ENCODE measurements around the gene PTPN5.
A peak's percentile ranks its signal among the peaks of the same experiment; 100 is the strongest.

The PTPN5 gene

DNA sequence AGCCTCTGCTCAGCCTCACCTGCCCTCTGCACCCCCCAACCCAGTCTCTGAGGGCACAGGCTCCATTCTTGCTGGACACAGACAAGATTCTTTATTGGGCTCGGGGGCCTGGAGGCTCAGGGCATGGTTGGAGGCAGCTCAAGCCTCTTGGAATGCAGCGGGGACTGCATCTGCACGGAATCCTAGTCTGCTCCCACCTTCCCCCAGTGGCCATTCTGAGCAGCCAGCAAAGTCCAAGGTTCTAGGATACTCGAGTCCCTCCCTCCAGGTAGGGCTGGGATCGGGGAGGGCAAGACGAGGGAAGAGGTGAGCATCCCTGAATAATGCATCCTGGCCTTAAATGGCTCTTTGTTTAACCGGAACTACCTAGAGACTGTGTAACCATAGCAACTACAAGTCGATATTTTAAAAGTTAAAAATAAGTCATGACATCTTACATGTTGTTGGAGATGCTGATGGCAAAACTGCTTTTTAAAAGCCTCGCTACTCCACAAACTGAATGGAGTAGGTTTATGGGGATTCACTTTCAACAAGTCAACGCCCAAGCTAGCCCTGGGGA, 54.9 kb downstream of the PTPN5 start:
- no peak for DNase-seq

DNA sequence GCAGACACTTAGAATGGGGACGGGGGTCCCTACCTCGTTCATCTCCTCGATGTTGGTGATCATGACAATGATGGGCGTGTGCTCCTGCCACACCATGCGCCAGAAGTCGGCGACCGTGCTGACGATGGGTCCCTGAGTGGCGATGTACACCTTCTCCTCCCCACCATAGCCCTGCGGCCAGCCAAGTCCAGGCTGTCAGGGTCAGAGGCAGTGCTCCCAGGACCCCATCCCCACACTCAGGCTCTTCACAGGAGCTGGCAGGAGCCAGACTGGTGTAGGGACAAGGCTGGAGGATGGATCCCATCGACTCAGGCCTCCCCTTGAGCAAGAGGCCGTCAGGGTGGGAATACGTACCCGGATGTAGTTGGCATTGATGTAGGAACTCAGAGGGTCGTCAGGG, 58.4 kb downstream of the PTPN5 start:
- DNase-seq = no peak

DNA sequence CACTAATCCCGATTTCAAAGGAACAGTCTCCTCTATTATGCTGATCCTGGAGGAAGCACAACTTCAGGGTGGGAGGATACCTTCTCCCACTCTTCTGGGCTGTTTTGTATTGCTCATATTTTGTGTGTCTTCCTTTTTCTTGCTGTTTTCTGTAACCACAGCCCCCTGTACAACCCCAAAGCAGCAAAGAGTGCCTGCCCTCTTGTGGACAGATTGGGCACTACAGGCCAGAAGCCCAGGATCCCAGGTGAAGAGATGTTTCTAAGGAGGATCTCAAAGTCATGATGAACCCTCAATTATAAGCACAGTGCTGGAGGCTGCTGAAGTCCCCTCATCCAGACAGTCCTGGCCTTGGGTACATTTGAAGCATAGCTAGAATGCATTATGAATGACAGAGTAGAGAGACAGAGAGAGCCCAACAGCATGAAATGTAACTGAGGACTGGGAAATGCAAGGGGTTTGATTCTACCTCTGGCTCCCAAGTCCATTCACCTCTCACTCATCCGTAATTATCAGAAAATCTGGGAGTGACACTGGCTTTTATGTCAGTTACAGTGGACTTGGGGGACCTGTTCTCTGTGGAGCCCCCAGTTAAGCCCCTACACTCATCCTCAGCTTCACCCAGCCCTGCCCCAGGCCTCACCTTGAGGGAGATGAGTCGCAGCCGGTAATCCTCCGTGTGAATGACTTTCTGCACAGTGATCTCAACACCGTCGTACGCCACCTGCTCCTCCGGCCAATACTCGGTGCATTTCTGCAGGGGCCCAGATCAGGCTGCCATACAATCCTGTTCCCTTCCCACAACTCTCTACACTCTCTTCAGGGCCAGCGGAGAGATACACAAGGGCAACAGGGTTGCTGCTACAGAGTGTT, 59.4 kb downstream of the PTPN5 start:
- peak; percentile 67 to 72 for DNase-seq

DNA sequence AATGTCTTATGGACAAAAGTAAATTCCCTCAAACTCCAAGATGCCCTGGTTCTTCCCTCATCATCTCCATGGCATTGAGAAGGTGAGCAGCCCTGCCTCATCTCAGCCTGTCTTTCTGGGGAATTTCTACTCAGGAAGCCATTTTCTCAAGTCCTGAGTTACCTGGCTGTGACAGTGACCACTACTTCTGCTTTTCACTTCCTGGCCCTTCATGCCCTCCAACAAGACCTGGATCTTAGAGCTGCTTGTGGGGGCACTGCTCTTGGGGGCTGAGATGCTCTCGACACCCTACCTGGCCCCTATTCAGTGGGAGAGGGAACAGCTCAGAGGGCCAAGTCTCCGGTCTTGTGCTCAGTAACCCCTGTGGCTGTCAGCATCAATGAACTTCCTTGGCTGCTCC, 60.2 kb downstream of the PTPN5 start:
- no peak for DNase-seq

DNA sequence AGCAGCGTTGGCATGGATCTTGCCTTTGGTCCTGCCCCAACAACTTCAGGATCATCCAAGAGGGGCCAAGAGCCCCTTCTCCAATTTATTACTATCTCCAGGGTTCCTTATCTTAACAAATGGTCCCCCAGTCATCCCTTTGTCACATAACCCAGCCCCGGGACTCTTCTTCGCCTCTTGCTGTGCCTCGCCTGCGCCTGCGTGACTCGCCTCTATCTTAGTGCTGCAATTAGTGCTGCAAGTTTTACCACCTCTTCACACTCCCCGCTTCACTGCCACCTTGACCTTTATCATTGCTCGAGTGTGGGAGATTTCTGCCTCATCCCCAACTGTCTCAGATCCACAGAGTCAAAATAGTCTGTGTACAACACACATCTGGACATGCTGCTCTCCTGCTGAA, 61.6 kb downstream of the PTPN5 start:
- no peak for DNase-seq

DNA sequence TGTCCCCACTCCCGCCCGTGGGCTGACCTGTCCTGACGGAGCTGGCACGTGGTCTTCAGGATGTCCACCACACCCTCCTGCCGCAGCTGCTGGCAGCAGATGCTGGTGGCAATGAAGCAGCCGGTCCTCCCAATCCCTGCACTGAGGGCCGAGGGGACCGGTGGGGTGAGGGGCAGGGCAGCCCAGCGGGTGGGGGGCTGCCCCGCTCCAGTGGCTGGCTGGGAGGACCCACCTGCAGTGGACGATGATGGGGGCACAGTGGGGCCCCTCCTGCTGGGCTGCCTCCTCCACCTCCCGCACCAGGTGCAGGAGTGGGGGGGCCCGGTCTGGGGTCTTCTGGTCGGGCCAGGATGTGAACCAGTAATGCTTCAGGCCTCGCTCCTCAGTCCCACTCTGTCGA, 62.2 kb downstream of the PTPN5 start:
- DNase-seq = no peak

DNA sequence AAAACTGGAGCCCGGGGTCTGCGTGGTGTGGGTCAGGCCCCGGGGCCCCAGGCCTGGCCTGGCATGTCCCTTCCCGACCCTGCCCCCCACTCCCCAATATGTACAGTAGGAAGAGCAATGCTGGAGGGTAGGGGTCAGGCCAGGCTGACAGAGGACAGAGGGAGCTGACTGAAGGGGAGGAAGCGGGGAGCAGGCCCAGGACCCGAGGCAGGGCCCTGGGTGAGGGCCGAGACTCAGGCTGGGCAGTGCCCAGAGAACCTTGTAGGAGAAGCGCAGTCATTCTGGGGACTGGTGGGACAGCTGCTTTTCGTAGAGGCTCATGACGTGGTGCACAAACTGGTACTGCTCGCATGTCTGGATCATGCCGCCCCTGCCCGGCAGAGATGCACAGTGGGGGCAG, 62.9 kb downstream of the PTPN5 start:
- no peak for DNase-seq

DNA sequence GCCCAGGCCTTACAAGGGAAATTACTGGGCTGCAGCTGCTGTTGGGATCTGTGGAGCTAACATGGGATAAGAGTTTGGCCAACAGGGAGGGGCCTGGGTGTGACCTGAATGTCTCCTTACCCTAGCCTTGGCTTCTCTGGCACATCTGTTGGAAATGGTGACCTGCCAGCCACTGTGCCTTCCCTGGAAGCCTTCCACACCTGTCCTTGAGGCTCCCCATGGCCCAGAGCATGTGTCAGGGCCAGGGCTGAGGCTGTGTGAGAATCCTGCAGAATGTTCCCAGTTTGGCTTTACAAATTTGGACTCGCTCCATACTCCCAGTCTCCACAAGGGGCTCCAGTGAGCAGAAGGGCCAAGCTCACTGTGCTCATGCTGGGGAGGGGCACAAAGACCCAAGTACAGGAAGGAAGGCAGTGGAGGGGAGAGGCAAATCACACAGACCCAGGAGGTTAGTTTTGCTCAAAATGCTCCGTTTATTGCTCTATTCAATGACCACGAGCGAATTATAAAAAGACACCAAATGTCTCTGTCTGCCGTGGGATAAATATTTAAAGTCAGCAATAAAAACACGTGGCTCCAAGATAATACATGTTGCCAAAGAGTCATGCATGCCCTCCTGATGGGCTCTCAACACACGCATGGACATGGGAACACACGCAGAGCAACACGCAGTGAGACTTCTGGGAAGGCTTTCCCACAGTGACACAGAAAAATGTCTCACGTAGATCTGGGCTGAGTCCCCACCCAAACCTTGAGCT, 63.9 kb downstream of the PTPN5 start:
- DNase-seq = peak; percentile 50 to 61

DNA sequence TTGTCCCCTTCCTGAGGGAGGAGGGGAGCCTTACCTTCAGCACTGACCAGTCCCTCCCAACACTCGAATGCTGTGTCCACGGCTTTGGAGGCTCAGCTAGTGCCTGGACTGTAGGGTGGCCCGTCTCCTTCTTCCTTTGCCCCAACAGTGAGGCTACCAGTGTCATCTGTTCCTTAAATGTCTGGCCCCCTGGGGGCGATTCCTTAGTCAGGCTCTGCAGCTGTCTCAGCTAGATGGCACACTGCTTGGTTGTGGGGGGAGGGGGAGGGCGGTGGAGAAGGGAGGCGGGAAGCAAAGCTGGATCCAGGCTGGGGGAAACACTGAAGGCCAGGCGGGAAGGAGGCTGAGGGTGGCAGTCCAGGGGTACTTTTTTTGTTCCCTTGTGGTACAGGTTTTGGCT, 65.6 kb downstream of the PTPN5 start, which contains the start of gene IGSF22:
Gene IGSF22, minus strand, starts transcription at position 149 of the 400 bp plus-strand sequence. CDS start 1,952 bp downstream, outside the sequence.
- DNase-seq = no peak

DNA sequence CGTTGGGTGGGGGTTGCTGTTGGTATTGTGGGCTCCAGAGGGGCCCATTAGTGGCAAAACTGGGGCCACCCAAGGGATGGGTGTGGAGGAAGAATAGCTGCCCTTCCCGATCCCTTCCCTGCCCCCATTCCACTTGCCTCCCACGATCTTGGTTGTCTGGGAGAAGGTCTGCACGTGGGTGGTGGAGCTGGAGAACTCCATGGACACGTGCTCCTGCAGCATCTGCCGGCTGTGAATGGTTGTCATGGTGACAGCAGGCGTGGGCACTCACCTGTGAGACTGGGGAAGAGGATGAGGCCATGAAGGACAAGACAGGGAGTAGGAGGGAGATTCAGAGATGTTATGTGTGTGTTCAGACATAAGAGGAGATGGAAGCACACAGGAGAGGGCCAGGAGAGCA, 67.6 kb downstream of the PTPN5 start:
- DNase-seq = no peak

DNA sequence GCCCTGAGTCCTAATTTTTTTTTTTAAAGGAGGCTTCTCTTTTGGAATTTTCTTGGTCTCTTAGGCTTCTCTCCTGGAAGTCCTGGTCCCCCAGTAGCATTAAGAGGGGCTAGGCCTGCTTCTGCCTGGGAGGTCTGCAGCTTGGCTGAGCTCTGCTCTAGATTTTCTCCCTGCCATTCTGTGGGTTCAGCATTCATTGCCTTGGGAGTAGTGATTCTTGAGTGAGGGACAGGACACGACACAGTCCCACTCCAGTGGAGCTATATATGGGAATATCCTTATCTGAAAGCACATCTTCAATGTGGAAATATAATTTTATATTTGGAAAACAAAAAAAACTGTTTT, 69.3 kb downstream of the PTPN5 start:
- no peak for DNase-seq

DNA sequence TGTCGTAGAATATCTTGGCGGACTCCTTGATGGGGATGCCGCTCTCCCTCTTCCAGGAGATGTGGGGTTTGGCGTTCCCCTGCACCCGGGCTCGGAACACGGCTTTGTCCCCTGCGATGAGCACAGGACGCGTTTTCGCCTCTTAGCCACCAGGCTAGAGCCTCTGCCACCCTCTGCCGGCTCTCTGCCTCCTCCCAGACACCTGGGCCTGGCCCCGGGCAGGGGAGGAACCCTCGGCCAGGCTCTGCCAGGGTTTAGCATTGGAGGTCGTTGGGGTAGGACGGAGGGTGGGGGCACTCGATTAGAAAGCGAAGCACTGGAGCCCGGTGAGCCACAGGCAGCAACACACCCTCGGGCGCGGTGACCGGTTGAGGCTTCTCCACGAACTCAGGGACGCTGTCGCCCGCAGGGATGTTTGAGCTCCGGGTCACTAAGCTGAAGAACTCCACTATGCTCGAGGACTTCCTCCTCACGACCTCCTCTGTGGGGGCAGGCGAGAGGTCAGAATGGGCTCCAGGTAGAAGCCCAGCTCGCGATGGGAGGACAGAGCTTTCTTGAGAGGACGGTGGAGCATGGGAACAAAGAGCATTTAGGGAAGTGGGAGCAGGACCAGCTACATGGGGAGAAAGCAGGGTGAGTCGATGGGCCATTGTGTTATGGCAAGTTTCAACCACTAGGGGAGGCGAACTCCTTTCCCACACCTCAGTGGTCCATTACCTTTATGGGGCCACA, 69.9 kb downstream of the PTPN5 start:
- DNase-seq = peak; percentile 50 to 65

DNA sequence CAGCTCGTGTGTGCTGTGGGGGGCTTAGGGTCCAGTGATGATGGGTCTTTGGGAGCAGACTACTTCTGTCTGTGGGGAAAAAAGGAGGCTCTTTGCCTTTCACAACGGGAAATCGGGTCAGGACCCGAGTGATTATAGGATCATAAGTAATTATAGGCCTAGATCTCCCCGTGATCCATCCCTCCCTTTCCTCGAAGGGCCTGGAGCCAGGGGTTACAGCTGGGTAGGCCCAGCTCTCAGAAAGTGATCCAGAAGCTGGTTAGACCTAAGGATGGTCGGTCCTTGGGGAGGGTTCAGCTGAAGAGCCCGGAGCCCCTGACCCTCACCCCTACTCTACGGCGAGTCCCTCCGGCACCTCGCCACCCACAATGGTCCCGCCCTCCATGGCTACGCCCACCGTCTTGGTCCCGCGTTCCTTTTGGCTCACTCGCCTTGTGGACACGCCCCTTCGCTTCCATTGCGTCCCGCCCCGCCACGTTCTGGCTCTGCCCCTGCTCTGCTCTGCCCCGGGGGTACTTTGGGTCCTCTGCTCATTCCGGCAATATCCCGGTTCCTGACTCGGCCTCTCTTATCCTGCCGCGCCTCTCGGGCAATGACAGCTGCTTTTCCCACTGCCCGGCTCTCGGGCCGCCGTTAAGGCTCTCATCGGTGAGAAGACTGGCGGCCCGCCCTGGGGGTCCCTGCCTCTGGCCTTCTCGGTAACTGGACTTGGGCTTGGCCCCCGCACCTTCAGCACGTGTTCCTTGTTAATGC, 70.6 kb downstream of the PTPN5 start:
- peak; percentile 85 to 88 for DNase-seq

DNA sequence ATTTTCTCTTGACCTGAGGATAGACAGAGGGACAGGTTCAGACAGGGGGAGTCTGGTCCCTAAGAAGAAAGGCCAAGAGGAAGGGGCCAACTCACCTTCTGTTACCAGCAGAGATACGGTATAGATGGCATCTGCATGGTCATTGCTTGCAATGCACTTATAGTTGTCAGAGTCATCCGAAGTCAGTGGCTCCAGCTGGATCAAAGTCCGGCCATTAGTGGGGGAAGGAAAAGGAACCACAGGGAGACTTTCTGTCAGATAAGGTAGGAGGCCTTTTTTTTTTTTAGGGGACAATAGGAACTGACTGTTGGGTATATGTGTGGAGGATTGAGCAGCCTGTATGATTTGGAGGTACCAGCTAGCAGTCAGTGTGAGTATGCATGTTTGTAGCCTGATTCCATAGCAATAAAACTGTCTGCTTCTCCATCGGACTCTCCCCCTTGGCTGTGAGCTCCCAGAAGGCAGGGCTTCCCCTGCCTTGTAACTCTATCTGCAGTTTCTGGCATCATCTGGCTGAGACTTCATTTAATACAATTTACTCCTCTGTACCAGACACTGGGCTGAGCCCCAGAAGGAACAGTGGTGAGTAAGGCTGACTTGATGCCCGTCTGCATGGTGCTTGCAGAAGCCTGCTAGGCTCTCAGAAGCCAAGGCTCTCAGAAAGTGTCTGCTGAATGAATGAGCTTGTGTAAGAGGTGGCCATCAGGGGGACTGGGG, 71.3 kb downstream of the PTPN5 start:
- no peak for DNase-seq

DNA sequence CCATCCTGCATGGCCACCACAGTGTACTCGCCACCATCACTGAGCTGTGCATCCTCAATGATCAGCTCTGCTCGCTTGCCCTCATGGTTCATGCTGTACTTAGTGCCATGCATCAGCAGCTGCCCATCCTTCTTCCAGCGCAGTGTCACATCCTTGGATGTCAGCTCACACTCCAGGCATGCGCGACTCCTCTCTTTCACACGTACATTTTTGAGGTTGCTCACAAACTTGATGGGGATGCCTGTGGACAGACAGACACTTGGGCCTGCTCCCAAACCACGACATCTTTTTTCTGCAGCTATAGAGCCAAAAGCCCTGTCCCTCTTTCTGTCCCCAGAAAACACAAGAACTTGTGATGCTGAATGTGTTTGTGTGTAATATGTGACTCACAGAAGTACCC, 76.1 kb downstream of the PTPN5 start:
- no peak for DNase-seq

DNA sequence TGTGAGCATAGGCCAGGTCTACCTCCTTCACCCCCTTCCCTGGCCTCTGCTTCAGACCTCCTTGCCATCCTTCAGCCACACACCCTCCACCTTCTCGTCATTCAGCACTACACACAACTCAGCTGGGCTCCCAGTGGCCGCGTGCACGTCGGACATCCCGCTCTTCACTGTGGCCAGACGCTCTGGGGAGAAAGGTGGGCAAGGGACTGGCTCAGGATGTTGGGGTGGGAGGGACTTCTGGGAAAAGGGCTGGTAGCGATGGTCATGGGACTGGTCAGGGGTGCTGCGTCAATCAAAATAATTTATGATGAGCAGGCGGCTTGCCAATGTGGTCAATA, 77.2 kb downstream of the PTPN5 start:
- DNase-seq = no peak

DNA sequence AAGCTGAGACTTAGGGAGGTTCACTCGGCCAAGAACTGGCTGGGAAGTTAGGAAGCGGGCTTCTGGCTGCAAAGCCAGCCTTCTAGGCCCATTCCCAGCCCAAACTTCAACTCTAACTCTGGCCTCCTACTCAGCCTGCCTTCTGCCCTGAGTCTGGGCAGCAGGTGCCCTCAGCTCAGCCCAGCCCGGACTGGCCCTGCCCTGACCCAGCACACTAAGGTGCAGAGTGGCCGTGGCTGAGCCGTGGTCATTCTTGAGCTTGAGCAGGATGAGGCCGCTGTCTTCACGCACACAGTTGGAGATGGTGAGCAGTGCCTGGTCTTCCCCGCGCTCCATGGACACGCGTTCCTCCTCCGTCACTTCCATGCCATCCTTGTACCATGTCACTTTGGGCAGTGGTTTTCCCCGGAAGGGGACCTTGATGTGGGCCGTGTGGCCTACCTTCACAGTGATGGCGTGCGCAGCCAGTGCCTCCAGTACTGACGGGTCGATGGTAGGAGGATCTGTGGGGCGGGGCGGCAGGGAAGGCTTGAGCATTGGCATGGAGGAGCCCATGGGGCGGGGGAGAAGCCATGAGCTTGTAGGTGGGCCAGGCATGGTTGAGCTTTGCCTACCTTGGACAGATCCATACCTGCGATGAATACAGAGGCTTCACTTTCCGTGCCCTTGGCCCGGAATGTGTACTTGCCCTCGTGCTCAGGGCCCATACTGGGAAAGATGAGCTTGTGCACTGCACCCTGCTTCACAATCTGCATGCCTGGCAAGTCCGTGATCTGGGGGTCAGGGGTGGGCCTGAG, 77.8 kb downstream of the PTPN5 start:
- no peak for DNase-seq

DNA sequence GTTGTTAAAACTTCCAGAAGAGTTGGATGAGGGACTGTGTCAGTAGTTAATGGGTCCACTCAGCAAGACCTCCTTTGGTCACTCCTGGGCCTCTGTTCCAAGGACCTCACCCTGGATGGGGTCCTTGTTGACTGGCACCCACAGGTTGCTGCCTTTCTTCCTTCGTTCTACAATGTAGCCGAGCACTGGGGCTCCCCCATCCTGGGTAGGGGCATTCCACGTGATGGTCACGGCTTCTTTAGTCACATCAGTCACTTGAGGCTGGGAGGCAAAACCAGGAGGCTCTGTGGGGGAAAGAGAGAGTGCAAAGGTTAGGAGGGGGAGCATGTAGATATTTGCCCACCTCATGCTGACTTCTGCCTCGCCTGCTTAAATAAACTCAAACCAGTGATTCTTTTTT, 81.1 kb downstream of the PTPN5 start:
- DNase-seq = no peak

DNA sequence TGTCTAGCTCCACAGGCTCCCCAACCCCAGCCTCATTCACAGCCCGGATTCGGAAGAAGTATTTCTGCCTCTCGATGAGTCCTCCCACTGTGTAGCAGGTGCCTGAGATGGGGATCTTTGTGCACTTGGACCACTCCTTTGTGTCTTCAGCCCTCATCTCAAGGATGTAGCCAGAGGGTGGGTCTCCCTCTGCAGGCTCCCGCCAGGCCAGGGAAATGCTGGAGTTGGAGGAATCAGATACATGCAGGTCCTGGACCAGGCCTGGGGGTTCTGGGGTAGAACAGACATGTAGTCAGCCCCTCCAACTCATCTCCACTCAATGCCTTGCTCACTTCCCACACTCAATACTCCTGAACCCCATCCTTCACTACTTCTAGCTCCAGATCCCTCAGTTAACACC, 82.2 kb downstream of the PTPN5 start:
- no peak for DNase-seq

DNA sequence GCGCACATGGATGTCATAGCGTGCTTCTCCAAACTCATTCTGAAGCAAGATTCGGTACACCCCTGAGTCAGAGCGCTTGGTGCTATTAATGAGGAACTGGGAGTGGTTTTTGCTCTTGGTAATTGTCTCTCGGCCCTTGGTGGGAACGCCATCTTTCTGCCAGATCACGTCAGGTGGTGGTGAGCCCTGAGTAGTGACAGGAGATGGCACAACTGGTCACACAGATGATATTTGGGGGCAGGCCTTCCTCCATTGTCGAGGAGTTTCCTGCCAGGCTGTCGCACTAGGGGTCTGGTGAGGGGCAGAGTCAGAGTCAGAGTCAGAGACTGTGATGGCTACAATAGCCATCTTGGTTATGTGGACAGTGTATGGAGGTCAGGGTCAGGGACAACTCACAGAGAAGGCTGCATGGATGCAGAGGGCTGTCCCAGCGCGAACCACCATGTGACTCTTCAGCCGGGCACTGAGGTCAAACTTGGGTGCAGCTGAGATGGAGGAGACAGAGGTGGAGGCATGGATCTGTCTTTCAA, 83.7 kb downstream of the PTPN5 start:
- DNase-seq = no peak

Data from CD4-positive, alpha-beta T cell treated with Interleukin-4 for 1 hour (primary cell).